ENCODE measurements around the gene VPS4A.
"Not testable (repeated sequence)": the region's sequence is repeated elsewhere in the genome, so short reads cannot be mapped to it uniquely, and the experiment has no call there.

VPS4A gene

DNA sequence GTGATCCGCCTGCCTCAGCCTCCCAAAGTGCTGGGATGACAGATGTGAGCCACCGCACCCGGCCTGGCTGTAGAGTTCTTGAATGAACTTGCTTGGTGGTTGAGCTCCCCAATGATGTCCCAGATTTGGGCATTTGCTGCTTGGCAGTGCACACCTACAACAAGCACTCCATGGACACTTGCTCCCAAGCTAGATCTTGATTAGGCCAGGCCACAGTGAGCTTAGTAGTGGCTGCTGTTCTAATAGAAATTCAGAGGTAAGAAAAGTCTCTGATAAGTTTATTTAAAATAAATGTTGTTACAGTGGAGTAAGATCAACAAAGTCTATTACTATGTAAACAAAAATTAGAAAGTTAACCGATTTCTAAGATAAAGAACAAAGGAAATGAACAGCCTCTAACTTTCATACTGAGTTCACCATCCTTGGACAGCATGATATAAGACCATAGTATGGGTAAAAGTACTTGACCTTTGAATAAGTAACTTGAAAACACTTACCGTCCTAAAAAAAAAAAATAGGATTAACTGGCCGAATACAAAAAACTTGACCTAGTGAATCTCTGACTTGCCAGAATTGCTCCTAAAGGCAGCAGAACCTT is 39.5 kb downstream of the VPS4A start:
- DNase-seq (ENCODE audit: low read depth, low spot score), result no peak
- no peaks in the 10 kb centered on the region for H3K9me3 ChIP-seq (ENCODE audit: low read depth, low read length)
- H3K4me3 ChIP-seq, result no peak overlapping the region
- H3K9ac ChIP-seq (ENCODE audit: insufficient read length), result no peak overlapping the region
- no peaks in the 10 kb centered on the region for H3K36me3 ChIP-seq (ENCODE audit: insufficient read depth, low read length)
- TF ChIP-seq EZH2 (IDR thresholded peaks at IDR 0.05) (no peak), FOXP2 (optimal IDR thresholded peaks at IDR 0.05; ENCODE audit: control extremely low read depth, extremely low read length, insufficient read depth) (no peak), POLR2AphosphoS5 (IDR thresholded peaks at IDR 0.05; ENCODE audit: borderline replicate concordance, low read depth, low read length) (no peak)
- H3K27ac ChIP-seq, result no peak overlapping the region

DNA sequence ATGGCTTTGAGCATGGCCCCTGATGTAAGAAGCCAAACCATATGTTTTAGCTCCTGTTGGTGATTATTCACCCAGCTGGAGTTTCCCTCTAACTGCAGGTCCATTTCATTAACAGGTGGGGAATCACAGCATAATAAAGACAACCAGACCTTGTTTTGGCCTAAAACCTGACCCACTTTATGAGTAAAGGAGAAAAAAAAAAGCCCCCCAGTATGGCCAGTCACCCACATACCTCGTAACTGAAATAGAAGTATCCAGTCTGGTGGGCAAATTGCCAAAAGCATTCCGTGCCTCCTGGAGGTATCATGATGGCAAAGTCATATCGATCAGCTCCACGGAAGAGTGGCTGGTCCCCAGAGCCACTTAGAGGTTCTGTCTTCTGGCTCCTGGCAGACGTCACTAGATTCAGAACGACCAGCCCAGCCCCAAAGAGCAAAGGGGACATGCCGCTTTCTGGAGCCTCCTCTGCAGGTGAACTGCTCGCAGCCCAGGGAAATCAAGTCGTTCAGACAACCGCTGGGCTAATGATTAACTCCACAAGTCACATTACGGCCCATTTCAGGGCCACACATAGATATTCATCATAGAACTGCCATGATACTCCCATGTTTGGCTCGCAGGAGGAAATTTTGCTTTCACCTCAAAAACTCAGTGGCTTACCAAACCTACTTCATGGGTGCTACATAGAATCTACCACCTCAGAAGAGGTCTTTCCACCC is 40.3 kb downstream of the VPS4A start, which contains the start of gene TMED6:
TSS of gene TMED6 (minus strand) at position 478 of the 719 bp plus-strand sequence. CDS start at position 445, 33 bp downstream.
- DNase-seq (ENCODE audit: low read depth, low spot score), result no peak
- Histone ChIP-seq H3K9me3 (ENCODE audit: low read depth, low read length) (no peaks in the 10 kb centered on the region), H3K4me3 (no peak within 1 kb of the TSS), H3K27ac (no peak within 1 kb of the TSS), H3K9ac (ENCODE audit: insufficient read length) (no peak within 1 kb of the TSS), H3K36me3 (ENCODE audit: insufficient read depth, low read length) (no peaks in the 10 kb centered on the region; the same call in 1 of the 2 replicates)
- TF ChIP-seq FOXP2 (optimal IDR thresholded peaks at IDR 0.05; ENCODE audit: control extremely low read depth, extremely low read length, insufficient read depth), result no peak
- no peak for TF ChIP-seq POLR2AphosphoS5 (IDR thresholded peaks at IDR 0.05; ENCODE audit: borderline replicate concordance, low read depth, low read length)
- no peak for TF ChIP-seq EZH2 (IDR thresholded peaks at IDR 0.05)

DNA sequence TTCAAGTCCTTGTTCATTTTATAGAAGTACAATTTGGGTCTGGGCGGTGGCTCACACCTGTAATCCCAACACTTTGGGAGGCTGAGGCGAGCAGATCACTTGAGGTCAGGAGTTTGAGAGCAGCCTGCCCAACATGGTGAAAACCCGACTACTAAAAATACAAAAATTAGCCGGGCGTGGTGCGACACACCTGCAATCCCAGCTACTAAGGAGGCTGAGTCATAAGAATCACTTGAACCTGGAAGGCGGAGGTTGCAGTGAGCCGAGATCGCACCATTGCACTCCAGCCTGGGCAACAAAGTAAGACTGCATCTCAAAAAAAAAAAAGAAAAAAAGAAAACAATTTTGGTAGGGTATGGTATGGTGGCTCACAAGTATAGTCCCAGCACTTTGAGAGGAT is 48.9 kb downstream of the VPS4A start:
- DNase-seq (ENCODE audit: low read depth, low spot score); H3K4me3 ChIP-seq; H3K36me3 ChIP-seq (ENCODE audit: insufficient read depth, low read length); H3K9ac ChIP-seq (ENCODE audit: insufficient read length); H3K9me3 ChIP-seq (ENCODE audit: low read depth, low read length); H3K27ac ChIP-seq: not testable (repeated sequence)

DNA sequence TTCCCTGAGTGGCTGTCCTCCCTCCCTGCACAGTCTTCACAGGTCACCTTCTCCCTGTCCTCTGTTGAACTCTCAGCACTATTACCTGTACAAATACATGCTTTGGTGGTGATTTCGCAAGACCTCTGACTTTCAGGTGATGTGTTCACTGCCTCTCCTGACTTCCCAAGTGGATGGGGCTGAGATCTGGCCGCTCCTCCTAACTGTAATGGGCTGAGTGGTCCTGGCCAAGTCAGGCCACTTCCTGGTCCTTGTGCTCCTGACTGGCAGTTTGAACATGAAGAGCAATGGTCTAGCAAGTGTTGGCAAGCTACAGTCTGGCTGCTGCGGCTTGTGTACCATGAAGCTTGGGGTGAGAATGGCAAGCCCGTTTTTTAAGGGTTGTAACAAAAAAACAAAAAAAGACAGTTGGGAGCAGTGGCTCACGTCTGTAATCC is 52.1 kb downstream of the VPS4A start:
- Histone ChIP-seq H3K9me3 (ENCODE audit: low read depth, low read length) (no peaks in the 10 kb centered on the region), H3K9ac (ENCODE audit: insufficient read length) (no peak overlapping the region), H3K4me3 (no peak overlapping the region), H3K27ac (no peak overlapping the region), H3K36me3 (ENCODE audit: insufficient read depth, low read length) (peaks cover 22% of the 10 kb centered on the region; the same call in 1 of the 2 replicates)
- TF ChIP-seq POLR2AphosphoS5 (IDR thresholded peaks at IDR 0.05; ENCODE audit: borderline replicate concordance, low read depth, low read length), result no peak
- no peak for TF ChIP-seq FOXP2 (optimal IDR thresholded peaks at IDR 0.05; ENCODE audit: control extremely low read depth, extremely low read length, insufficient read depth)
- DNase-seq (ENCODE audit: low read depth, low spot score), result no peak

DNA sequence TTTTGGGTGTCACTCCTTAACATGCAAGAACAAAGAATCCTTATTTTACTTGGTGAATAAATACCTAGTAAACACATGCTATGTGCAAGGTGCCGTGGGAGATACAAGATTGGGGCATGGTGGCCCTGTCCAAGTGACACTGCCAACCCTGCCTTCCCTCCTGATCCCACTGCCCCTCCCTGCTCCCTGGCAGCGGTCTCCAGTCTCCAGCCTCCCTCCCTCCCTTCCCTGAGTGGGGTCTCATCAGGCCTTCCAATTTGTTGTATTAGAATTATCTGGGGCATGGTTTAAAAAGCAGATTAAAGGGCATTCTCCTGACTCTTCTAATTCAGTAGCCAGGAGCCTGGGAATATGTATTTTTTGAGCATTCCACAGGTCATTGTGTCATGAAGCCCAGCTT is 52.9 kb downstream of the VPS4A start:
- no peak overlapping the region for H3K9ac ChIP-seq (ENCODE audit: insufficient read length)
- H3K36me3 ChIP-seq (ENCODE audit: insufficient read depth, low read length), result peaks cover 23% of the 10 kb centered on the region; the same call in 1 of the 2 replicates
- H3K27ac ChIP-seq, result no peak overlapping the region
- no peaks in the 10 kb centered on the region for H3K9me3 ChIP-seq (ENCODE audit: low read depth, low read length)
- no peak overlapping the region for H3K4me3 ChIP-seq
- no peak for TF ChIP-seq POLR2AphosphoS5 (IDR thresholded peaks at IDR 0.05; ENCODE audit: borderline replicate concordance, low read depth, low read length)
- TF ChIP-seq EZH2 (IDR thresholded peaks at IDR 0.05), result no peak
- TF ChIP-seq FOXP2 (optimal IDR thresholded peaks at IDR 0.05; ENCODE audit: control extremely low read depth, extremely low read length, insufficient read depth), result no peak
- no peak for DNase-seq (ENCODE audit: low read depth, low spot score)

DNA sequence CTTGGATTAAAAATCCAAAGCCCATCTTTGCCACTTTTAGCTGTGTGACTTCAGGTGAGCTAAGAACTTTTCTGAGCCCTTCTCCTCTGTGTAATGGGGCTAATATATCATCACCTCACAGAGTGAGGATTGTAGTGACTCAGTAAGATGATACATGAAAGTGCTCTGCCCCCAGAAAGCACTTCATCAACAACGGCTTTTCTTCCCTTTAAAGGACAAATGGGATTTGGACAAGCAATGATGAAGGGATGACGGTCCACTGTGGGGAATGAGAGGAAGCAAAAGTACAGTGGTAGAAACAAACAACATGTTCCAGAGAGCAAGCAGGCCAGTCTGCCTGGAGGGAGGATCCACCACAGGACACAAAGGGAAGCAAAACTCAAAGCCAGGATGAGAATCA is 54.8 kb downstream of the VPS4A start:
- no peak overlapping the region for H3K9ac ChIP-seq (ENCODE audit: insufficient read length)
- TF ChIP-seq EZH2 (IDR thresholded peaks at IDR 0.05), result no peak
- no peak for TF ChIP-seq FOXP2 (optimal IDR thresholded peaks at IDR 0.05; ENCODE audit: control extremely low read depth, extremely low read length, insufficient read depth)
- no peak for TF ChIP-seq POLR2AphosphoS5 (IDR thresholded peaks at IDR 0.05; ENCODE audit: borderline replicate concordance, low read depth, low read length)
- H3K36me3 ChIP-seq (ENCODE audit: insufficient read depth, low read length), result peaks cover 35% of the 10 kb centered on the region; the same call in 1 of the 2 replicates

DNA sequence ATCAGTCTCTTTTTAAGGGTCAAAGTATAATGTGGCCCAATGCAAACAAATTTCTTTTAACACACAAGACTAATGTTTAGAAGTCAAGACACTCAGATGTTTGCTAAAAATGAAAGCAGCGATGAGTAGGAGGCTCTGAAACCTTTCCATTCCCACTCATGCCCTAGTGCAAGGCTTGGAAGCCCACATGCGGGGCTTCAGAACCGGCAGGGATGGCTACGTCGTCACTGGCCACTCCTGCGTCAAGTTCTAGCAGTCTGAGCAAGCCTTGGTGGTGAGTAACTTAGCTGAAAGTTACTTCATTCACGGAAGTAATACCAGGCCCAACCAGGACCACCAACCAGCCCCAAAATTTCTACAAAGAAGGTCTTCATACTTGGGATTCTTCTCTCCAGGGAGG is 55.3 kb downstream of the VPS4A start:
- TF ChIP-seq POLR2AphosphoS5 (IDR thresholded peaks at IDR 0.05; ENCODE audit: borderline replicate concordance, low read depth, low read length) (no peak), FOXP2 (optimal IDR thresholded peaks at IDR 0.05; ENCODE audit: control extremely low read depth, extremely low read length, insufficient read depth) (no peak), EZH2 (IDR thresholded peaks at IDR 0.05) (no peak)
- no peak overlapping the region for H3K4me3 ChIP-seq
- DNase-seq (ENCODE audit: low read depth, low spot score), result no peak
- H3K36me3 ChIP-seq (ENCODE audit: insufficient read depth, low read length), result peaks cover 35% of the 10 kb centered on the region; the same call in 1 of the 2 replicates
- no peaks in the 10 kb centered on the region for H3K9me3 ChIP-seq (ENCODE audit: low read depth, low read length)
- no peak overlapping the region for H3K9ac ChIP-seq (ENCODE audit: insufficient read length)
- H3K27ac ChIP-seq, result no peak overlapping the region

More for the DNA sequence above, 54.8 kb downstream of the VPS4A start:
- DNase-seq (ENCODE audit: low read depth, low spot score), result no peak
- H3K4me3 ChIP-seq, result no peak overlapping the region
- H3K27ac ChIP-seq, result no peak overlapping the region
- no peaks in the 10 kb centered on the region for H3K9me3 ChIP-seq (ENCODE audit: low read depth, low read length)

DNA sequence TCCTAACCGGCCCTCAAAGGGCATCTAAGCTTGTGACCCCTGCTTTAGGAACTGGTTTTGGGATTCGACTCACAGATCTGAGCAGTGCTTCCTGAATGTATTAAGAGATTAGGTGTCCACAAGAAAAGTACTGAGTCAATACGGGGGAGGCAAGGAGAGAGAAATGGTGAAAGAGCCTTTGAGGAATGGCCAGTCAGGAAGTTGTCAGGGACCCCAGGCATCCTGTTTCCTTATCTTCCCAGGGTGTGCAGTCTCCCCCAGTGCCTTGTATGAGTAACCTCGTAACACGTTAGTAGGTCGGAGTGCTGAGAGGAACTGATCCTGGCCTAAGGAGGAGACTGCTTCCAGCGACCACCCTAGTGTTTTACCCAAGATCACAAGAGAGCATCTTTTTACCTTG is 56.8 kb downstream of the VPS4A start:
- no peak overlapping the region for H3K9ac ChIP-seq (ENCODE audit: insufficient read length)
- H3K27ac ChIP-seq, result no peak overlapping the region
- TF ChIP-seq FOXP2 (optimal IDR thresholded peaks at IDR 0.05; ENCODE audit: control extremely low read depth, extremely low read length, insufficient read depth) (no peak), EZH2 (IDR thresholded peaks at IDR 0.05) (no peak), POLR2AphosphoS5 (IDR thresholded peaks at IDR 0.05; ENCODE audit: borderline replicate concordance, low read depth, low read length) (no peak)
- no peak for DNase-seq (ENCODE audit: low read depth, low spot score)
- H3K36me3 ChIP-seq (ENCODE audit: insufficient read depth, low read length), result peaks cover 35% of the 10 kb centered on the region; the same call in 1 of the 2 replicates
- H3K4me3 ChIP-seq, result no peak overlapping the region
- H3K9me3 ChIP-seq (ENCODE audit: low read depth, low read length), result no peaks in the 10 kb centered on the region

Data from SK-N-MC (cell line).